ENCODE results near the gene CHM.
"Not testable (repeated sequence)": the region's sequence is repeated elsewhere in the genome, so short reads cannot be mapped to it uniquely, and the experiment has no call there.

CHM gene

GRCh38 chrX:86047174-86047935, at the start of gene CHM:
TSS of gene CHM (minus strand) at chrX:86047558. CDS start at chrX:86047532, 26 bp downstream.
- FAIRE-seq, result peak; percentile 96
- peak; percentile 44 for DNase-seq (ENCODE audit: insufficient read length, low spot score)

GRCh38 chrX:86078650-86079049, 31.3 kb upstream of the CHM start:
- DNase-seq (ENCODE audit: insufficient read length, low spot score), result no peak
- FAIRE-seq, result no peak

- DNase-seq (ENCODE audit: insufficient read length, low spot score) (no peak), FAIRE-seq (no peak)
Measured at GRCh38 chrX:86066998-86067397, 19.6 kb upstream of the CHM start.

GRCh38 chrX:86061407-86061806, 14.0 kb upstream of the CHM start:
- DNase-seq (ENCODE audit: insufficient read length, low spot score), result no peak
- no peak for FAIRE-seq

- FAIRE-seq, result no peak
- DNase-seq (ENCODE audit: insufficient read length, low spot score), result no peak
Measured at GRCh38 chrX:86051741-86052140, 4.4 kb upstream of the CHM start.

GRCh38 chrX:86047936-86048280, 550 bp upstream of the CHM start:
- DNase-seq (ENCODE audit: insufficient read length, low spot score) (no peak), FAIRE-seq (no peak)

GRCh38 chrX:86044216-86044615, 3.1 kb downstream of the CHM start:
- FAIRE-seq, result no peak
- DNase-seq (ENCODE audit: insufficient read length, low spot score), result no peak

- FAIRE-seq (no peak), DNase-seq (ENCODE audit: insufficient read length, low spot score) (no peak)
Measured at GRCh38 chrX:86039625-86040568, 7.5 kb downstream of the CHM start.

- FAIRE-seq, result no peak
- DNase-seq (ENCODE audit: insufficient read length, low spot score), result no peak
Measured at GRCh38 chrX:86033385-86033784, 14.0 kb downstream of the CHM start.

GRCh38 chrX:86028681-86029080, 18.7 kb downstream of the CHM start:
- FAIRE-seq (no peak), DNase-seq (ENCODE audit: insufficient read length, low spot score) (no peak)

- DNase-seq (ENCODE audit: insufficient read length, low spot score) (no peak), FAIRE-seq (no peak)
Measured at GRCh38 chrX:86023811-86024210, 23.5 kb downstream of the CHM start.

GRCh38 chrX:86021652-86022289, 25.6 kb downstream of the CHM start:
- FAIRE-seq (peak; percentile 40), DNase-seq (ENCODE audit: insufficient read length, low spot score) (no peak)

GRCh38 chrX:86016139-86016538, 31.2 kb downstream of the CHM start:
- DNase-seq (ENCODE audit: insufficient read length, low spot score) (no peak), FAIRE-seq (no peak)

- not testable (repeated sequence) for FAIRE-seq
Measured at GRCh38 chrX:86014959-86015358, 32.4 kb downstream of the CHM start.

GRCh38 chrX:86014421-86014820, 32.9 kb downstream of the CHM start:
- DNase-seq (ENCODE audit: insufficient read length, low spot score), result no peak
- peak; percentile 60 for FAIRE-seq

More at GRCh38 chrX:86014959-86015358, 32.4 kb downstream of the CHM start:
- DNase-seq (ENCODE audit: insufficient read length, low spot score), result not testable (repeated sequence)

- FAIRE-seq (no peak), DNase-seq (ENCODE audit: insufficient read length, low spot score) (no peak)
Measured at GRCh38 chrX:86013792-86014191, 33.6 kb downstream of the CHM start.

- DNase-seq (ENCODE audit: insufficient read length, low spot score), result no peak
- FAIRE-seq, result no peak
Measured at GRCh38 chrX:86012188-86012587, 35.2 kb downstream of the CHM start.

- DNase-seq (ENCODE audit: insufficient read length, low spot score); FAIRE-seq: not testable (repeated sequence)
Measured at GRCh38 chrX:86009803-86010202, 37.6 kb downstream of the CHM start.

GRCh38 chrX:86007891-86008290, 39.5 kb downstream of the CHM start:
- not testable (repeated sequence) for DNase-seq (ENCODE audit: insufficient read length, low spot score); FAIRE-seq

- DNase-seq (ENCODE audit: insufficient read length, low spot score) (no peak), FAIRE-seq (peak; percentile 65)
Measured at GRCh38 chrX:86002076-86002896, 45.1 kb downstream of the CHM start.

Data from GM19239 (cell line).